ENCODE data around the gene LASP1NB.

The LASP1NB gene

GRCh38 chr17:38925263-38925995 is at the start of gene LASP1NB:
Gene LASP1NB (plus strand): TSS chr17:38925614.
- peak; percentile 19 for DNase-seq (ENCODE audit: low read depth)

GRCh38 chr17:38877130-38877851 is 48.1 kb upstream of the LASP1NB start:
- DNase-seq (ENCODE audit: low read depth), result no peak

DNA sequence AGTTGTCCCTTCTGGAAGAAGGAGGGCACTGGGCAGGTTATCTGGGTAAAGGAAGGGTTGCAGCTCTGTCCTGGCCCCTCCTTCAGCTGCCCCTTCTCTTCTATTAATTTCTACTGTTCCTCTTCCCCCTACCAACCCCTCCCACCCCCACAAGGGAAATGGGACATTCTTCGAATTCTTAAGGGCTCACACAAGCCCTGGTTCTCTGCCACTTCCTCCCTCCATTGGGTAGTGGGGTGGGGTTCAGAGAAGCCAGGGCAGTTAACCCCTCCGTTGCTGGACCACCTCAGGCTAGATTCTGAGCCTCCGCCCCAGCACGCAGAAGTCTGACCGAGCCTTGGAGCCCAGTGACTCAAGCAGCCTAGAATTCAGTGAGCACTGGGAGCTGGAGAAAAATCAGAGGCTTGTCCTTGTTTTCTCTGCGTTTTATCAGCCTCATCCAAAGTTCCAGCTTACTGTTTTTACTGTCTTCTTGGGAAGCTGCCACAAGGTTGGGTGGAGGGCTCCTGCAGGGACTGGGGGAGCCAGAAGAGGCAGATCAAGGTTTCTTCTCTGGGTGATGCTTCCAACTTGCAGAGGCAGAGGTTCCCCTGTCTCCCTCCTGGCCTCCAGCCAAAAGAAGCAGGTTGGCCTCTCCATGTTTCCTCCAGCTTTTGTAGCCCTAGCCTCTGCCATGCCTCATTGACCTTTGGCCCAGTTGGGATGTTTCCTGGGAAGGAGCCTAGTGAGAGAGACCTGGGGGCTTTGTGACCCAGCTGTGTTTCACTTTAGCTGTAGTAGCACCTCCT is 45.3 kb upstream of the LASP1NB start:
- DNase-seq (ENCODE audit: low read depth), result no peak

GRCh38 chr17:38881600-38882191 is 43.7 kb upstream of the LASP1NB start:
- DNase-seq (ENCODE audit: low read depth), result peak; percentile 54

DNA sequence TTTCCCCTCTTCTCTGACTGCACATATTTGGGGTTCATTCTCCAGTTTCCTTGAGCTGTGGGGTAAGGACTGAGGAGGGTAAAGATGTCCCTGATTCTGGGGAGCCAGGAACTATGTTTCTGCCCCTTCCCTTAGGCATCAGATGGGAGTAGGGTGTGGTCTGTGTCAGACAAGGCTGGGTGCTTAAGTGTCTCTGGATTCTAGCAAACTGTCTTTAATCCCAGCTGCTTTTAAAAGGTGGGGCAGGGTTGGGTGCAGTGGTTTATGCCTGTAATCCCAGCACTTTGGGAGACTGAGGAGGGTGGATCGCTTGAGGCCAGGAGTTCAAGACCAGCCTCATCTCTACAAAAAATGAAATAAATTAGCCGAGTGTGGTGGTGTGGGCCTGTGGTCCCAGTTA is 42.5 kb upstream of the LASP1NB start:
- no peak for DNase-seq (ENCODE audit: low read depth)

DNA sequence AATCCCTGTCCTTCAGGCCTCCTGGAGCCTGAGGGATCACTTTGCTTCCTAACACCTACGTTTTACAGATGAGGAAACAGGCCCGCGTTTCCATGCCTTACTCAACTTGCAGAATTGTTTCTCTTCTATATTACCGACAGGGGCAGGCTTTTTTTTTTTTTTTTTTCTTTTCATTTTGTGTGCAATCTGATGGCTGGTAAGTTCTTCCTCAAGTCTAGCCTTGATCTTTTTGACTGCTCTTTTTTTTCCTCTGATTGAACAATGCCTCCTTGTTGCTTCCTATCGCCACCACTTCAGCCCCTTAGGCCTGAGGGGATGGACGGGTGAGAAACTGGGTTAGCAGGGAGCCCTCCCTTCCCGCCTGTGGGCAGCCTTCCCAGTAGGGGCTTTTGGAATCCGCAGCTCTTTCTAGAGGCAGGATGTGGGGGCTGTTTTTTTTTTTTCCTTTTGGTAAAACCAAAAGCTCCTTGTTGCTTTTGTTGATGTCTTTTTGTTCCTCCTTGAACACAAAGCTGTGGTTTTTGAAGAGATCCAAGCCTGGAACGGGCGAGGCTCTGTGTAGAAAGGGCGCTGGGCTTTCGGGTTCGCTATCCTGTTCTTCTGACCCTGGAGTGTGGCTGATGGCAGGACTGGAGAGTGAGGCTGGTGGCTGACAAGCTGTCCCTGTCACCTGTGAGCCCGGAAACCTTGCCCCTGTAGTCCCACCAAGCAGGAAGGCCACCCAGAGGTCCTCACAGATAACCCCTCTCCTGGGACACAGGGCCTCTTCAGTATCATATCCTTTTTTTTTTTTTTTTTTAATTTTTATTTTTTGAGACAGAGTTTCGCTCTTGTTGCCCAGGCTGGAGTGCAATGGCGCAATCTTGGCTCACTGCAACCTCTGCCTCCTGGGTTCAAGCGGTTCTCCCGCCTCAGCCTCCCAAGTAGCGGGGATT is 41.6 kb upstream of the LASP1NB start:
- no peak for DNase-seq (ENCODE audit: low read depth)

GRCh38 chr17:38885044-38885727 is 40.2 kb upstream of the LASP1NB start:
- DNase-seq (ENCODE audit: low read depth), result no peak

DNA sequence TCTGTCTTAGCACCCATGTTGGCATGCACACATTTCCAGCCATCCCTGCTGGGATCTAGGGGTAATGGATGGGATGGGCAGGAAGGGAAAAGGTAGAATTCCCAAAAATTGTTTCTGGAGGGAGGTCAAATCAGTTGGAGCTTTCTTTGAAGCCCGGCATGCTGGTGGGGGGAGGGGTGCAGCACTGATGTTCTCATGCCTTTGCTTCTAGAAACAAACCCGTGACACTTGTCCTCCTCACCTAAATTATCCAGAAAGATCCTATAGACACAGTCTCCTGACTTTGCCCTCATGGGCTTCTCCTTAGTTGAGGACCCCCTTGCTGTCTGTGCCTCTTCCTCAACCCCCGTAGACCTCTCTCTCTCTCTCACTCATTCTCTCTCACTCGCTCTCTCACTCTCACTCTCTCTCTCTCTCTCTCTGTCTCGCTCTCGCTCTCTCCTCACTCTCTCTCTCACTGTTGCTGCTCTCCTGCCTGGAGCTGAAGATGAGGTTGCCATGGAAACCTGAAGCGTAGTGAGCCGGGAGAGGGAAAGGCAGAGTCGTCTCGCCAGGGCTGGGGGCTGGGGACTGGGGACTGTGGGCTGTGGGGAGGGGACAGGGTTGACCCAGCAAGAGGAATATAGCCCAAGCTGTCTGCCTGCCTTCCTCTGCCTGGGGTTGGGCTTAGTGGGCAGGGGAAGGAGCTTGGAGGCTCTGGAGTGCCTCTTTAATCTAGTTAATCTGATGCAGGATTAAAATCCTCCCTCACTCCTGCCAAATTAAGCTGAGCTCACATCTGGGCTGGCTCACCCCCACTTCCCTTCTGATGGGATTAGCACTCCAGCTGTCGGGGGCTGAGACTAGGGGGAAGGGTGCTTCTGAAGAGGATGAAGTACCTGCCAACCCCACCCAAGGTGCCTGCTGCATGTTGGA is 39.4 kb upstream of the LASP1NB start:
- DNase-seq (ENCODE audit: low read depth), result no peak

GRCh38 chr17:38886643-38887010 is 38.8 kb upstream of the LASP1NB start:
- DNase-seq (ENCODE audit: low read depth), result no peak

GRCh38 chr17:38888842-38889241 is 36.6 kb upstream of the LASP1NB start:
- DNase-seq (ENCODE audit: low read depth), result no peak

- no peak for DNase-seq (ENCODE audit: low read depth)
These were observed 35.5 kb upstream of the LASP1NB start for GRCh38 chr17:38889745-38890409.

DNA sequence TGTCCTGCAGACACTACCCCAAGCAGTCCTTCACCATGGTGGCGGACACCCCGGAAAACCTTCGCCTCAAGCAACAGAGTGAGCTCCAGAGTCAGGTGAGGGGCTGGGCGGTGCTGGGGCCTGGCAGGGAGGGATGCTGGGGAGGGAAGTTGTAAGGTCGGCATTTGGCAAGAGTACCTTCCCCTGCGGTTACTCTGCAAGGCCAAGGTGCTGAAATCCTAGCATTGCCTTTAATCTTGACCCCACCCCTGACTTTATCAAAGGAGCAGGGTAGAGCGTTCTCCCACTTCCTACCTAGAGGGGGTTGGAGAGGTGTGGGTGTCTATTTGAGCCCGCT is 35.0 kb upstream of the LASP1NB start:
- no peak for DNase-seq (ENCODE audit: low read depth)

DNA sequence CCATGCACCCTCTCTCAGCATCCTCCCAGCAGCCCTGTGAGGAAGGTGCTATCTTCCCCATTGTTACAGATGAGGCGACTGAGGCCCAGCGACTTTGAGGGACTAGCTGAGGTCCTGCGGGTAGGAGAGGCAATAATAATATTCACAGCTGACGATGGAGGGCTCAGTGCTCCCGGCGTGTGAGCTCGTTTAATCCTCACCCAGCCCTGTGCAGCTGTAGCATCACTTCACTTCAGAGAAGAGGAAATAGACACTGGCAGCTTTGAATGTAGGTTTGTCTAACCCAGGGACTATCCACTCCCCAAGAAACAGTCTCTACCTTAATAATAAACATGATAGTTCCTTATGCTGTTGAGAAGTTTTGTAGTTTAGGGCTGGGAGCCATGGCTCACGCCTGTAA is 34.0 kb upstream of the LASP1NB start:
- DNase-seq (ENCODE audit: low read depth), result no peak

DNA sequence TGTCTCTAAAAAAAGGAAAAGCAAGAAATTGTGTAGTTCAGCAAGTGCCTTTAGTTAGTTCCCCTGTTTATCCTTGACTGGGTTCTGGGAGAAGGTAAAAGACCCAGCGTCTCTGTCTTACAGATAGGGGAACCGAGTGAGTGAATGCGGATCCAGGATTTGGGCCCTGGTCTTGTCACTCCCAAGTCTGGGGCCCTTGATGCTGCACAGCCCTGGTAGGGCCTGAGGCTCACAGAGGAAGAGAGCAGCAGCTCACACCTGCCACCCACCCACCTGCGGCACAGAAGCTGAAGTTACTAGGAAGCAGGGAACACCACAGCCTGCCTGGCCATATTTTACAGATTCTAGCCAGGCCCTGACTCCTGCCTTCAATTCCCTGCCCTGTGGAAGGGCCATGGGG is 33.3 kb upstream of the LASP1NB start:
- no peak for DNase-seq (ENCODE audit: low read depth)

- no peak for DNase-seq (ENCODE audit: low read depth)
These were observed 32.8 kb upstream of the LASP1NB start for GRCh38 chr17:38892620-38893019.

DNA sequence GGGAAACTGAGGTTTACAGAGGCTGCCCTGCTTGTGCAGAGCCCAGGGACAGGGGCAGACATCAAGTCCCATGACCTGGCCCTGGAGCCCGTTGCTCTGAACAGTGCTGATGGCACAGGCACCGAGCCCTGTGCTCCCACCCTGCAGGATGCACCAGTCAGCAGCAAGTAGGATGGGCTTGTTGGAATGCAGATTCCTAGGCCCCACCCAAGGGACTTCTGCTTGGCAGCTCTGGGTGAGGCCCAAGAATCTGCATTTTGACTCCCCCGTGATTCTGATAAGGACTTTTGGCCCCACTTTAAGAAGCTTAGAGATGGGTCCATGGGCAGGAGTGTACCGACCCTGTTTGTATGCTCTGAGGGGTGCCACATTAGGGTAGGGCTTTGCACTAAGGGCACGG is 32.3 kb upstream of the LASP1NB start:
- no peak for DNase-seq (ENCODE audit: low read depth)

GRCh38 chr17:38893607-38894006 is 31.8 kb upstream of the LASP1NB start:
- no peak for DNase-seq (ENCODE audit: low read depth)

- no peak for DNase-seq (ENCODE audit: low read depth)
These were observed 31.1 kb upstream of the LASP1NB start for GRCh38 chr17:38894276-38894675.

DNA sequence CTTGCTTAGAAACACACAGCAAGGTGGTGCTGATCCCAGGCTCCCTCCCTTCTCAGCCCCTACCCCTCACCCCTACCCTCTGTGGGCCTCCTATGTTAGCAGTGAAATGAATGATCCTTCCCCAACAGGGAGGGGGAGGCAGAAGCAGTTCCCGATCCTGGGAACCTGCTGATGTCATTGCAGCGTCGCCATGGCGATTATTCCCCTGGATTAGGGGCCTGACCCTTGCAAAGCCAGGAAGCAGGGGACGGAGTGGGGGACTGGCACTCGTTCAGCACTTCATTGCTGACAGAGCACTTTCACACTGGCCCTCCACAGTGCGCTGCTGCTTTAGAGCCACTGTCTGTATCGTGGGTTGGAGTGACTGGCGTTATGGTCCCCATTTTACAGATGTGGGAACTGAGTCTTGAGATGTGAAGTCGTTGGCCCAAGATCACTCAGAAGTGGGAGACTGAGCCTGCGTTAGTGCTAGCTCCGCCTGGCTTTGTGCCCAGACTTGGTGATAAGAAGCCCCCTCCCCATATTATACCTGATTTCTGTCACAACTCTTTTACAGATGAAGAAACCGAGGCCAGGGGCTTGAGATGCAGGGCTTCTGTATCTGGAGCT is 29.0 kb upstream of the LASP1NB start:
- DNase-seq (ENCODE audit: low read depth), result no peak
